PFSK-1 (cell line): ENCODE data around the gene RRP8.

ENCODE experiments used
- POLR2AphosphoS5 ChIP-seq: IDR thresholded peaks from 2 replicates; pipeline ENCODE4 v1.6.1; 2012; ENCODE audit warnings: low read depth, mild to moderate bottlenecking, control low read depth, low read length, moderate library complexity
- SIN3A ChIP-seq: IDR thresholded peaks from 2 replicates; pipeline ENCODE4 v1.6.1; 2012; ENCODE audit warnings: mild to moderate bottlenecking, low read length, moderate library complexity, borderline replicate concordance; ENCODE audit not compliant: insufficient read depth
- TAF1 ChIP-seq: IDR thresholded peaks from 2 replicates; pipeline ENCODE4 v1.6.1; 2012; ENCODE audit warnings: low read length, control low read depth, borderline replicate concordance; ENCODE audit not compliant: insufficient read depth
- TF ChIP-seq, protein P1 (sequence below), 2 experiments: IDR thresholded peaks; 2 replicates each; pipeline versions ENCODE4 v1.6.1 to v1.8.0; 2011 to 2012; ENCODE audit warnings: low read depth in 2 of 2, low read length in 2 of 2, control low read depth in 1 of 2, inconsistent platforms in 1 of 2, mild to moderate bottlenecking in 1 of 2, moderate library complexity in 1 of 2; ENCODE audit not compliant: insufficient read depth in 1 of 2

- no peak for TF ChIP-seq POLR2AphosphoS5
- no peak for TF ChIP-seq SIN3A
- TF ChIP-seq, protein P1, sequence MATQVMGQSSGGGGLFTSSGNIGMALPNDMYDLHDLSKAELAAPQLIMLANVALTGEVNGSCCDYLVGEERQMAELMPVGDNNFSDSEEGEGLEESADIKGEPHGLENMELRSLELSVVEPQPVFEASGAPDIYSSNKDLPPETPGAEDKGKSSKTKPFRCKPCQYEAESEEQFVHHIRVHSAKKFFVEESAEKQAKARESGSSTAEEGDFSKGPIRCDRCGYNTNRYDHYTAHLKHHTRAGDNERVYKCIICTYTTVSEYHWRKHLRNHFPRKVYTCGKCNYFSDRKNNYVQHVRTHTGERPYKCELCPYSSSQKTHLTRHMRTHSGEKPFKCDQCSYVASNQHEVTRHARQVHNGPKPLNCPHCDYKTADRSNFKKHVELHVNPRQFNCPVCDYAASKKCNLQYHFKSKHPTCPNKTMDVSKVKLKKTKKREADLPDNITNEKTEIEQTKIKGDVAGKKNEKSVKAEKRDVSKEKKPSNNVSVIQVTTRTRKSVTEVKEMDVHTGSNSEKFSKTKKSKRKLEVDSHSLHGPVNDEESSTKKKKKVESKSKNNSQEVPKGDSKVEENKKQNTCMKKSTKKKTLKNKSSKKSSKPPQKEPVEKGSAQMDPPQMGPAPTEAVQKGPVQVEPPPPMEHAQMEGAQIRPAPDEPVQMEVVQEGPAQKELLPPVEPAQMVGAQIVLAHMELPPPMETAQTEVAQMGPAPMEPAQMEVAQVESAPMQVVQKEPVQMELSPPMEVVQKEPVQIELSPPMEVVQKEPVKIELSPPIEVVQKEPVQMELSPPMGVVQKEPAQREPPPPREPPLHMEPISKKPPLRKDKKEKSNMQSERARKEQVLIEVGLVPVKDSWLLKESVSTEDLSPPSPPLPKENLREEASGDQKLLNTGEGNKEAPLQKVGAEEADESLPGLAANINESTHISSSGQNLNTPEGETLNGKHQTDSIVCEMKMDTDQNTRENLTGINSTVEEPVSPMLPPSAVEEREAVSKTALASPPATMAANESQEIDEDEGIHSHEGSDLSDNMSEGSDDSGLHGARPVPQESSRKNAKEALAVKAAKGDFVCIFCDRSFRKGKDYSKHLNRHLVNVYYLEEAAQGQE (IDR thresholded peaks at IDR 0.05; ENCODE audit: insufficient read depth in 1 of 2, low read depth in 2 of 2, low read length in 2 of 2), result no peak
- no peak for TF ChIP-seq TAF1
These were observed 37.7 kb upstream of the RRP8 start for GRCh38 chr11:6640985-6641701.
